ENCODE results near the gene PCBP2.

GRCh38 chr12:53413485-53414204 is 38.3 kb upstream of the PCBP2 start:
- no peak for TF ChIP-seq CTCF (IDR thresholded peaks at IDR 0.05; ENCODE audit: low read depth, low read length)
- TF ChIP-seq POLR2A (IDR thresholded peaks at IDR 0.05; ENCODE audit: extremely low read depth, insufficient read length): no peak
- TF ChIP-seq MAX (IDR thresholded peaks at IDR 0.05; ENCODE audit: low read depth, low read length): no peak

Data from NB4 (cell line).